A549 (cell line): Measurements from ENCODE around the gene MCOLN1. TPM values are rescaled to one million over a fixed set of nuclear protein-coding genes. Genes with fewer than 3 reads are reported as not detected.

Experiments
- ATAC-seq, 2 experiments: fragments of 200-7000 bp in 1 of 2; fragments of >200 bp in 1 of 2; cut with Nextera tagmentation in 1 of 2; cut with Tn5 transposase in 1 of 2; 3 replicates each; pipeline versions ENCODE4 v1.8.0 to v1.9.1; 2018 to 2020; ENCODE audit warnings: mild to moderate bottlenecking in 1 of 2, moderate library complexity in 1 of 2
- CTCF ChIA-PET: fragments of 300-600 bp; sonication (Branson Sonifier 250); formaldehyde crosslinking; extraction: SDS; loops from one replicate; lab custom pipeline; 2021; ENCODE audit warnings: antibody characterized with exemption, inconsistent platforms; lab: Yijun Ruan, JAX
- POLR2A ChIA-PET: fragments of 350-600 bp; formaldehyde crosslinking; extraction: SDS; loops from one replicate; lab custom pipeline; 2021; ENCODE audit warnings: antibody characterized with exemption, inconsistent platforms; lab: Yijun Ruan, JAX
- DNase-seq, 2 experiments: peaks; one replicate each; pipeline versions ENCODE4 v3.0.0 to v3.0.0-alpha.2; 2011 to 2016; ENCODE audit warnings: low read depth in 1 of 2, low spot score in 1 of 2
- FAIRE-seq: peaks from 2 replicates; lab custom pipeline; 2011; peaks lifted over from hg19 to GRCh38; lab: Jason Lieb, UNC
- H3K27ac ChIP-seq, 2 experiments: fragments of >200 bp; sonication (Bioruptor Twin); formaldehyde crosslinking; 3 replicates each; pipeline ENCODE4 v1.5.1; 2016 to 2017
- H3K4me1 ChIP-seq: fragments of >200 bp; sonication (Bioruptor Twin); formaldehyde crosslinking; 3 replicates; pipeline ENCODE4 v1.6.1; 2016
- H3K4me2 ChIP-seq: fragments of >200 bp; sonication (Bioruptor Twin); formaldehyde crosslinking; 3 replicates; pipeline ENCODE4 v1.6.1; 2016
- H3K4me3 ChIP-seq: fragments of >200 bp; sonication (Bioruptor Twin); formaldehyde crosslinking; 3 replicates; pipeline ENCODE4 v1.5.1; 2016
- H3K9me3 ChIP-seq: fragments of >200 bp; sonication (Bioruptor Twin); formaldehyde crosslinking; 3 replicates; pipeline ENCODE4 v1.6.1; 2016
- BHLHE40 ChIP-seq: IDR thresholded peaks from 2 replicates; pipeline ENCODE4 v1.6.1; 2012; ENCODE audit warnings: low read depth, low read length, inconsistent platforms
- CBX8 ChIP-seq: fragments of 200-600 bp; sonication (generic); IDR thresholded peaks from 2 replicates; pipeline ENCODE4 v1.6.1; 2016
- CEBPB ChIP-seq, 2 experiments: fragments of >200 bp in 1 of 2; sonication (Bioruptor Twin) in 1 of 2; formaldehyde crosslinking in 1 of 2; IDR thresholded peaks; 2 replicates each; pipeline ENCODE4 v1.6.1; 2012 to 2016
- CHD2 ChIP-seq: fragments of 150-350 bp; IDR thresholded peaks from 2 replicates; pipeline ENCODE4 v1.6.1; 2014; ENCODE audit warnings: low read length; ENCODE audit not compliant: partially characterized antibody
- CHD4 ChIP-seq: fragments of 200-600 bp; sonication (generic); IDR thresholded peaks from 2 replicates; pipeline ENCODE4 v1.6.1; 2016; ENCODE audit warnings: antibody characterized with exemption, mild to moderate bottlenecking, borderline replicate concordance
- EHF ChIP-seq: fragments of 250-450 bp; sonication (Bioruptor Pico); IDR thresholded peaks from 2 replicates; pipeline ENCODE4 v1.5.0; 2020; ENCODE audit warnings: mild to moderate bottlenecking
- FOSL2 ChIP-seq, 2 experiments: fragments of 450-650 bp in 1 of 2; fragments of >200 bp in 1 of 2; sonication (Bioruptor Twin) in 1 of 2; formaldehyde crosslinking; IDR thresholded peaks; 2 replicates each; pipeline versions ENCODE4 v1.5.0 to v1.6.1; 2016 to 2020; ENCODE audit warnings: mild to moderate bottlenecking in 1 of 2, moderate library complexity in 1 of 2
- GATA3 ChIP-seq: IDR thresholded peaks from 2 replicates; pipeline ENCODE4 v1.6.1; 2012; ENCODE audit warnings: borderline replicate concordance
- HEYL ChIP-seq: fragments of 250-450 bp; sonication (Bioruptor Pico); IDR thresholded peaks from 2 replicates; pipeline ENCODE4 v1.8.0; 2021; ENCODE audit warnings: mild to moderate bottlenecking, moderate library complexity
- HOXA7 ChIP-seq: fragments of 250-450 bp; sonication (Bioruptor Pico); IDR thresholded peaks from 2 replicates; pipeline ENCODE4 v1.5.0; 2020; ENCODE audit warnings: mild to moderate bottlenecking, moderate library complexity
- HOXB5 ChIP-seq: fragments of 250-450 bp; sonication (Bioruptor Pico); IDR thresholded peaks from 2 replicates; pipeline ENCODE4 v1.5.0; 2020; ENCODE audit warnings: mild to moderate bottlenecking, moderate library complexity
- KDM5A ChIP-seq: fragments of 200-600 bp; sonication (generic); IDR thresholded peaks from 2 replicates; pipeline ENCODE4 v1.6.1; 2016; ENCODE audit warnings: antibody characterized with exemption, mild to moderate bottlenecking
- MAX ChIP-seq: IDR thresholded peaks from 2 replicates; pipeline ENCODE4 v1.6.1; 2012
- MYC ChIP-seq: IDR thresholded peaks from 2 replicates; pipeline ENCODE4 v1.6.1; 2012; ENCODE audit warnings: mild to moderate bottlenecking, inconsistent platforms, low read length, improper control_type of control experiment, borderline replicate concordance
- NFE2L2 ChIP-seq: fragments of 150-350 bp; conservative IDR thresholded peaks from 2 replicates; pipeline ENCODE4 v1.6.1; 2014; ENCODE audit warnings: low read length
- POLR2AphosphoS2 ChIP-seq: conservative IDR thresholded peaks from 2 replicates; pipeline ENCODE4 v1.6.1; 2012; ENCODE audit warnings: low read length, improper control_type of control experiment, inconsistent platforms
- SMC3 ChIP-seq: fragments of >200 bp; sonication (Bioruptor Twin); formaldehyde crosslinking; IDR thresholded peaks from 3 replicates; pipeline ENCODE4 v1.6.1; 2018; ENCODE audit warnings: inconsistent platforms
- TFCP2L1 ChIP-seq: fragments of 250-450 bp; sonication (Bioruptor Pico); IDR thresholded peaks from 2 replicates; pipeline ENCODE4 v1.5.0; 2021; ENCODE audit warnings: mild to moderate bottlenecking
- ZC3H11A ChIP-seq: fragments of 450-650 bp; IDR thresholded peaks from 2 replicates; pipeline ENCODE4 v1.6.1; 2014; ENCODE audit warnings: antibody characterized with exemption, mild to moderate bottlenecking
- ZFP36 ChIP-seq: fragments of 450-650 bp; IDR thresholded peaks from 2 replicates; pipeline ENCODE4 v1.6.1; 2014; ENCODE audit warnings: borderline replicate concordance; ENCODE audit not compliant: partially characterized antibody
- WGBS: methylation state at CpG from one replicate; pipeline ENCODE4 v1.1.6; 2017; ENCODE audit errors: missing lambda C conversion rate; 5-methylcytosine and 5-hydroxymethylcytosine counted together
- polyA plus RNA-seq, 4 experiments: library from polyadenylated mRNA; depleted of rRNA in 3 of 4; stranded (reverse); fragments of >200 nt; fragmentation: RNase III in 1 of 4; extraction: RNeasy Plus Mini Kit Qiagen cat#74134 plus additional on column Dnase treatment in 1 of 4; gene quantifications; 2 replicates in 3 of 4; 3 replicates in 1 of 4; pipeline ENCODE4 v1.2.3, GENCODE V29; 2011 to 2017
- TF ChIP-seq, protein P1 (sequence below): fragments of 450-650 bp; IDR thresholded peaks from 2 replicates; pipeline ENCODE4 v1.6.1; 2014; ENCODE audit warnings: antibody characterized with exemption
- TF ChIP-seq, protein P2 (sequence below): fragments of 200-600 bp; sonication (generic); IDR thresholded peaks from 2 replicates; pipeline ENCODE4 v1.6.1; 2016; ENCODE audit warnings: antibody characterized with exemption, mild to moderate bottlenecking, moderate library complexity
- TF ChIP-seq, protein P3 (sequence below): fragments of >200 bp; sonication (Bioruptor Twin); formaldehyde crosslinking; IDR thresholded peaks from 3 replicates; pipeline ENCODE4 v1.6.1; 2016

Gene MCOLN1
- polyA plus RNA-seq, 2 of the 4 experiments (the other 2 are of a cell fraction): 13.1 to 13.4 TPM

DNA sequence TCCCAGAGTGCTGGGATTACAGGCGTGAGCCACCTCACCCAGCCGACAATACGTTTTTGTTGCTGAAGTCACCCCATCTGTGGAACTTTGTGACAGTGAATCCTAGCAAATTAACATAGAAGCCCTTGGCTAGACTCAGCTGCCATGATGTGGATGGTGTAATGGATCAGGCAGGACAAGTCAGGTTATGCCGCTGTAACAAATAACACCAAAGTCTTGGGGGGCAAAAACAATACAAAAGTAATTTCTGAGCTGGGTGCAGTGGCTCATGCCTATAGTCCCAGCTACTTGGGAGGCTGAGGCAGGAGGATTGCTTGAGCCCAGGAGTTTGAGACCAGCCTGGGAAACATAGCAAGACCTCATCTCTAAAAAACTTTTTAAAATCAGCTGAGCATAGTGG, 42.4 kb downstream of the MCOLN1 start:
- WGBS: 63% methylated on average over 4 of the region's 4 CpGs
- Histone ChIP-seq H3K4me1 (no peaks in the 10 kb centered on the region), H3K9me3 (no peaks in the 10 kb centered on the region), H3K27ac (no peak overlapping the region), H3K4me3 (no peak overlapping the region), H3K4me2 (no peak overlapping the region)
- ATAC-seq: no peak
- FAIRE-seq: no peak
- ChIA-PET CTCF (interaction anchor here (1.1 to 5.3 kb wide), 2 partner anchors 116 to 235 kb away, joined by 3 to 45 read pairs; partner anchors contain the start of gene TRAPPC5), POLR2A (interaction anchor here (1.1 kb wide), 1 partner anchor 65 kb away, joined by 3 read pairs; the partner anchor contains the start of genes PET100 and XAB2)
- DNase-seq: no peak
- TF ChIP-seq ZFP36 (no peak), MAX (no peak), GATA3 (no peak), NFE2L2 (no peak), KDM5A (no peak), EHF (no peak), CEBPB (IDR thresholded peaks at IDR 0.05) (no peak), BHLHE40 (no peak), MYC (no peak), SMC3 (no peak), CHD2 (no peak), CHD4 (no peak), POLR2AphosphoS2 (no peak)
- TF ChIP-seq, all 56 proteins: peak for 0

DNA sequence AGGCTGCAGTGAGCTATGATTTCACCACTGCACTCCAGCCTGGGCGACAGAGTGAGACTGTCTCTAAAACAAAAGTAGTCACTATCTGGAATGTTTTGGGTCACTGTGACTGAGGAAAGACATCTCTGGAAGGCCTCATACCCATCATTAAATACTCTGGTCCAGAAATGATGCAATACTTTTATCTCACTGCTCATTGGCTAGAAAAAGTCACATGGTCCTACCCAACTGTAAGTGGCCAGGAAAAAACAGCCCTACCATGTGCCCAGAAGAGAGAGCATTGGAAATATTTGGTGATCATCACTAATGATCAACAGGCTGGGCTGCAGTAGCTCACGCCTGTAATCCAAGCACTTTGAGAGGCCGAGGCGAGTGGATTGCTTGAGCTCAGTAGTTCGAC, 42.9 kb downstream of the MCOLN1 start:
- CTCF ChIA-PET: interaction anchor here (1.1 to 5.3 kb wide), 2 partner anchors 115 to 235 kb away, joined by 3 to 45 read pairs; partner anchors contain the start of gene TRAPPC5
- no peak for DNase-seq
- TF ChIP-seq FOSL2 (IDR thresholded peaks at IDR 0.05) (no peak), FOSL2 (CRISPR knock-in tag; IDR thresholded peaks at IDR 0.05) (no peak), TFCP2L1 (CRISPR knock-in tag) (no peak), GATA3 (no peak), CEBPB (IDR thresholded peaks at IDR 0.05) (peak in 1 of 2 experiments; percentile 30; a peak in 1 of 4 replicates)
- TF ChIP-seq, all 56 proteins: peak for 1
- H3K4me3 ChIP-seq: no peak overlapping the region
- H3K9me3 ChIP-seq: no peaks in the 10 kb centered on the region
- ATAC-seq (no peak), FAIRE-seq (no peak)
- H3K27ac ChIP-seq: no peak overlapping the region
- POLR2A ChIA-PET: interaction anchor here (1.1 kb wide), 1 partner anchor 64 kb away, joined by 3 read pairs; the partner anchor contains the start of genes PET100 and XAB2
- no peaks in the 10 kb centered on the region for H3K4me1 ChIP-seq
- WGBS: 75% methylated on average over 5 of the region's 5 CpGs
- H3K4me2 ChIP-seq: no peak overlapping the region

DNA sequence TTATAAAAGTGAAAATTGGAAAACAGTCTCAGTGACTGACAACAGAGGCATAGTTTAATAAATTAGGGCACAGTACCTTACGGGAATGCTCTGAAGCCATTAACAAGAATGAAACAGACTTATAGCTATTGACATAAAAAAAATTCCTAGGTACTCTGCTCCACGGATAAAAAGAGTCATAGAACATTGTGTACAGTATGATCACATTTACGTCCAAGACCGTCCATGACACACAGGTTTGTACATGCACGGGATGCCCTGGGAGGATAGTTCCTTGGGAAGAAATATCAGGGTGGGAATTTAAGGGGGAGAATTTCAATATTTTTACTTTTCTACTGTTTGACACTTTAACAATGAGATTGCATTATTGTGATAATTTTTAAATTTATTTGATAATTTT, 48.3 kb downstream of the MCOLN1 start:
- Histone ChIP-seq H3K27ac (no peak overlapping the region), H3K4me1 (no peaks in the 10 kb centered on the region), H3K9me3 (no peaks in the 10 kb centered on the region)
- no peak for DNase-seq
- ATAC-seq: no peak
- POLR2A ChIA-PET: no interaction called here
- CTCF ChIA-PET: no interaction called here
- WGBS: 37% methylated on average over 5 of the region's 5 CpGs
- TF ChIP-seq, protein P1, sequence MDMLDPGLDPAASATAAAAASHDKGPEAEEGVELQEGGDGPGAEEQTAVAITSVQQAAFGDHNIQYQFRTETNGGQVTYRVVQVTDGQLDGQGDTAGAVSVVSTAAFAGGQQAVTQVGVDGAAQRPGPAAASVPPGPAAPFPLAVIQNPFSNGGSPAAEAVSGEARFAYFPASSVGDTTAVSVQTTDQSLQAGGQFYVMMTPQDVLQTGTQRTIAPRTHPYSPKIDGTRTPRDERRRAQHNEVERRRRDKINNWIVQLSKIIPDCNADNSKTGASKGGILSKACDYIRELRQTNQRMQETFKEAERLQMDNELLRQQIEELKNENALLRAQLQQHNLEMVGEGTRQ: no peak
- no peak for TF ChIP-seq CEBPB (IDR thresholded peaks at IDR 0.05)
- TF ChIP-seq ZC3H11A: no peak
- no peak for TF ChIP-seq MYC
- TF ChIP-seq, protein P2, sequence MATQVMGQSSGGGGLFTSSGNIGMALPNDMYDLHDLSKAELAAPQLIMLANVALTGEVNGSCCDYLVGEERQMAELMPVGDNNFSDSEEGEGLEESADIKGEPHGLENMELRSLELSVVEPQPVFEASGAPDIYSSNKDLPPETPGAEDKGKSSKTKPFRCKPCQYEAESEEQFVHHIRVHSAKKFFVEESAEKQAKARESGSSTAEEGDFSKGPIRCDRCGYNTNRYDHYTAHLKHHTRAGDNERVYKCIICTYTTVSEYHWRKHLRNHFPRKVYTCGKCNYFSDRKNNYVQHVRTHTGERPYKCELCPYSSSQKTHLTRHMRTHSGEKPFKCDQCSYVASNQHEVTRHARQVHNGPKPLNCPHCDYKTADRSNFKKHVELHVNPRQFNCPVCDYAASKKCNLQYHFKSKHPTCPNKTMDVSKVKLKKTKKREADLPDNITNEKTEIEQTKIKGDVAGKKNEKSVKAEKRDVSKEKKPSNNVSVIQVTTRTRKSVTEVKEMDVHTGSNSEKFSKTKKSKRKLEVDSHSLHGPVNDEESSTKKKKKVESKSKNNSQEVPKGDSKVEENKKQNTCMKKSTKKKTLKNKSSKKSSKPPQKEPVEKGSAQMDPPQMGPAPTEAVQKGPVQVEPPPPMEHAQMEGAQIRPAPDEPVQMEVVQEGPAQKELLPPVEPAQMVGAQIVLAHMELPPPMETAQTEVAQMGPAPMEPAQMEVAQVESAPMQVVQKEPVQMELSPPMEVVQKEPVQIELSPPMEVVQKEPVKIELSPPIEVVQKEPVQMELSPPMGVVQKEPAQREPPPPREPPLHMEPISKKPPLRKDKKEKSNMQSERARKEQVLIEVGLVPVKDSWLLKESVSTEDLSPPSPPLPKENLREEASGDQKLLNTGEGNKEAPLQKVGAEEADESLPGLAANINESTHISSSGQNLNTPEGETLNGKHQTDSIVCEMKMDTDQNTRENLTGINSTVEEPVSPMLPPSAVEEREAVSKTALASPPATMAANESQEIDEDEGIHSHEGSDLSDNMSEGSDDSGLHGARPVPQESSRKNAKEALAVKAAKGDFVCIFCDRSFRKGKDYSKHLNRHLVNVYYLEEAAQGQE: no peak
- no peak for TF ChIP-seq CBX8
- TF ChIP-seq HEYL: no peak
- TF ChIP-seq MAX: no peak
- TF ChIP-seq CHD4: no peak
- TF ChIP-seq HOXA7: no peak
- no peak for TF ChIP-seq HOXB5
- TF ChIP-seq, protein P3, sequence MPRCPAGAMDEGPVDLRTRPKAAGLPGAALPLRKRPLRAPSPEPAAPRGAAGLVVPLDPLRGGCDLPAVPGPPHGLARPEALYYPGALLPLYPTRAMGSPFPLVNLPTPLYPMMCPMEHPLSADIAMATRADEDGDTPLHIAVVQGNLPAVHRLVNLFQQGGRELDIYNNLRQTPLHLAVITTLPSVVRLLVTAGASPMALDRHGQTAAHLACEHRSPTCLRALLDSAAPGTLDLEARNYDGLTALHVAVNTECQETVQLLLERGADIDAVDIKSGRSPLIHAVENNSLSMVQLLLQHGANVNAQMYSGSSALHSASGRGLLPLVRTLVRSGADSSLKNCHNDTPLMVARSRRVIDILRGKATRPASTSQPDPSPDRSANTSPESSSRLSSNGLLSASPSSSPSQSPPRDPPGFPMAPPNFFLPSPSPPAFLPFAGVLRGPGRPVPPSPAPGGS: no peak
- TF ChIP-seq, all 56 proteins: peak for 0
- H3K4me3 ChIP-seq: no peak overlapping the region
- no peak for FAIRE-seq
- H3K4me2 ChIP-seq: no peak overlapping the region
